HL-60/S4 treated with phorbol 12-myristate 13-acetate at 8.2 ng/mL for 4 days and 3 days (cell line): ENCODE data around the gene ALX3.
"Not testable (repeated sequence)": the region's sequence is repeated elsewhere in the genome, so short reads cannot be mapped to it uniquely, and the experiment has no call there.

Experiments
- in situ Hi-C: fragments of 300-500 bp; cut with MboI; formaldehyde crosslinking; loops from 2 replicates; pipeline ENCODE4 v1.15.0; 2022; ENCODE audit warnings: low sequenced_read_pairs

ALX3 gene

GRCh38 chr1:110048923-110049601 is 21.4 kb downstream of the ALX3 start:
- in situ Hi-C loops = no loop called here

- in situ Hi-C loops = no loop called here
Measured at GRCh38 chr1:110048240-110048639, 22.2 kb downstream of the ALX3 start.

- in situ Hi-C loops = no loop called here
Measured at GRCh38 chr1:110047463-110047862, 23.0 kb downstream of the ALX3 start.

- in situ Hi-C loops = no loop called here
Measured at GRCh38 chr1:110043016-110043415, 27.5 kb downstream of the ALX3 start.

GRCh38 chr1:110040548-110040947 is 29.9 kb downstream of the ALX3 start:
- in situ Hi-C loops = no loop called here

- in situ Hi-C loops = no loop called here
Measured at GRCh38 chr1:110039641-110040040, 30.8 kb downstream of the ALX3 start.

- in situ Hi-C loops = no loop called here
Measured at GRCh38 chr1:110038271-110038670, 32.2 kb downstream of the ALX3 start.

GRCh38 chr1:110035236-110035752 is 35.2 kb downstream of the ALX3 start:
- in situ Hi-C loops = no loop called here

- in situ Hi-C loops = no loop called here
Measured at GRCh38 chr1:110034451-110035235, 35.8 kb downstream of the ALX3 start, which contains the start of gene STRIP1. STRIP1 (plus strand) TSS chr1:110034624; CDS start chr1:110034638, 14 bp downstream.

GRCh38 chr1:110034040-110034450 is 36.4 kb downstream of the ALX3 start:
- in situ Hi-C loops = no loop called here

GRCh38 chr1:110033421-110033820 is 37.1 kb downstream of the ALX3 start:
- in situ Hi-C loops = no loop called here

GRCh38 chr1:110032327-110032726 is 38.1 kb downstream of the ALX3 start:
- in situ Hi-C loops = no loop called here

- in situ Hi-C loops = not testable (repeated sequence)
Measured at GRCh38 chr1:110030687-110031086, 39.8 kb downstream of the ALX3 start.

- in situ Hi-C loops = no loop called here
Measured at GRCh38 chr1:110024613-110025012, 45.9 kb downstream of the ALX3 start.

- in situ Hi-C loops = no loop called here
Measured at GRCh38 chr1:110021285-110021684, 49.2 kb downstream of the ALX3 start.

- in situ Hi-C loops = no loop called here
Measured at GRCh38 chr1:110019770-110020169, 50.7 kb downstream of the ALX3 start.

- in situ Hi-C loops = no loop called here
Measured at GRCh38 chr1:110018396-110018795, 52.1 kb downstream of the ALX3 start.

GRCh38 chr1:110017792-110018191 is 52.7 kb downstream of the ALX3 start:
- in situ Hi-C loops = no loop called here

GRCh38 chr1:110012100-110012780 is 58.2 kb downstream of the ALX3 start:
- in situ Hi-C loops = no loop called here

- in situ Hi-C loops = no loop called here
Measured at GRCh38 chr1:110011527-110012041, 58.9 kb downstream of the ALX3 start.
